ENCODE measurements around the gene RASAL1.

The RASAL1 gene

DNA sequence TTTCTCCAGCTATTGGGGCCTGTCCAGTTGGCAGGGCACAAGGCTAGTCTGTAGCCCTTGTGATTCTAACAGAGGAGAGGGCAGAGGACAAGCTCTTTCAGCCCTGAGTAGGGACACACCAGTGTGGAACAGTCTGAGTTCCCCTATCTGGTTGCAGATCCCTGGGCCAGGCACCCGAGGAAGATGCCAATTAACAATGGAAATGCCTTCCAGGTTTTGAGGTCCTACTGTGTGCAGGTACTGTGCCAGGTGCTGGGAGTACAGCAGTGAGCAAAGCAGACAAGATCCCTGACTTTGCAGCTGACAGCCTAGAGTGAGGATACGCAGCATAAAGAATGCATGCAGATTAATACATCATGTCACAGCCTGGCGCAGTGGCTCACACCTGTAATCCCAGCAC is 62.0 kb downstream of the RASAL1 start:
- no peaks in the 10 kb centered on the region for H3K9me3 ChIP-seq (replicated peaks; ENCODE audit: low read length)
- H3K4me1 ChIP-seq (ENCODE audit: control insufficient read depth, insufficient read depth, low read length), result peaks cover 4% of the 10 kb centered on the region
- H3K9ac ChIP-seq (ENCODE audit: low read depth, low read length), result no peak overlapping the region
- no peak overlapping the region for H3K4me3 ChIP-seq (ENCODE audit: low read length)
- peaks cover 47% of the 10 kb centered on the region for H3K27me3 ChIP-seq (ENCODE audit: control insufficient read depth, insufficient read depth, low read length)
- no peak overlapping the region for H3K4me2 ChIP-seq (ENCODE audit: low read length)
- no peaks in the 10 kb centered on the region for H3K36me3 ChIP-seq (ENCODE audit: insufficient read depth, low read length)

DNA sequence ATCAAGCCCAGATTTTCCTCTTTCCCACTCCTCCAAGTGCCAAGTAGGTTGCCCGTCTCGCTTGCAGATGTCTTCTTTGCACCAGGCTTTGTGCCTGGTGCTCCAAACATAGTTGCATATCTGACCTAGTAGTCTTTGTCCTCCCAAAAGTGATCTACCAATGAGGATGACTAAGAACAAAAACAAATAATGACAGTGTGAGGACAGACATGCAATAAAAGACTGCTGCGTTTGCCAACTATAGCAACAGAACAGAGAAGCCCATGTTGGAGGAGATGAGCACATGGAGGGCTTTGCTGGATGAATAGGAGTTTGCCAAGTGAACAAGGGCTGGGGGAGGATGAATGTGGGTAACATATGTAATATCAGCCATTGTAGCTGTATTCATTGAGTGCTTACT is 63.4 kb downstream of the RASAL1 start:
- Histone ChIP-seq H3K9ac (ENCODE audit: low read depth, low read length) (no peak overlapping the region), H3K4me3 (ENCODE audit: low read length) (no peak overlapping the region), H3K27me3 (ENCODE audit: control insufficient read depth, insufficient read depth, low read length) (peaks cover 42% of the 10 kb centered on the region), H3K4me1 (ENCODE audit: control insufficient read depth, insufficient read depth, low read length) (peaks cover 4% of the 10 kb centered on the region), H3K4me2 (ENCODE audit: low read length) (no peak overlapping the region), H3K36me3 (ENCODE audit: insufficient read depth, low read length) (no peaks in the 10 kb centered on the region), H3K9me3 (replicated peaks; ENCODE audit: low read length) (no peaks in the 10 kb centered on the region)

DNA sequence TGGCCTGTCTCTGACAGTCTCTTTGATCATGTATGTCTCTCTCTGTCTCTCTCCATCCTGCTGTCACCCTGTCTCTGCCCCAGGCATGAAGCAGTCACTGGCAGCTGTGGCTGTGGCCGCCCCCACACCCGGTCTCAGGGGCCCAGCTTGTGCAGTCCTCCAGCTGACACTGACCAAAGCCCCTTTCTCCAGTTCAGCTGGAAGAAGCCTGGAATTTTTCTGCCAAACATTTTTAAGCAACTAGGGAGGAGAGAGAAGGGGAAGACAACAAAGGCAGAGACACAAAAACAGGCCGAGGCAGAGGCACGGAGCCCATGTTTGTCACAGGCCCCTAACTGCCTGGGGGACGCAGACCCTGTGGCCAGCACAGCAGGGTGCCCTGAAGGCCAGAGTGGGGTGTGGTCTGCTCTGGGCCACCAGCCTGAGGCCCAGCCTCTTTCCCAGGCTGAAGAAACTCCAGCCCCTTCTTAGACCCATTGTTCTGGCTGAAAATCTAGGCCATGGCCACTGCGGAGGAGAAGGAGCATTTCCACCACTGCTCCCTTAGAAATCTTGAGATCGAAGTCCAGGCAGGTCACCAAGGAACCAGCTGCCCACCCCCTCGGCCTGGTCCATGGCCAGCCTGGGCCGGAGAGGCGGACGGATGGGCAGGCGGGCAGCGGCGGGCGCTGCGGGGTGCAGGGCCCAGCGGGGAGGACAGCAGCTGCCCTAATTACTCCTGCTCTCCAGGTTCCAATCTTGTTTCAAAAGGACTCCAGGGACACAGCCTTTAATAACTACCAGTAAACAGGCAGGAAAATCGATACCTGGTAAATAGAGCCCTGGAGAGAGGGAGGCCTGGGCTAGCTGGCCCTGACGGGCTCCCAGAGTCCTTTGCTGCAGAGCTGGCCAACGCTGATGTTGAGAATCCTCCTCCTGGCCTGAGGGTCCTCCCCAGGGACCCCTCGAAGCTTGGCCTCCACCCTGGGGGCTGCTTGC is 64.1 kb downstream of the RASAL1 start:
- Histone ChIP-seq H3K4me3 (ENCODE audit: low read length) (no peak overlapping the region), H3K4me1 (ENCODE audit: control insufficient read depth, insufficient read depth, low read length) (peaks cover 4% of the 10 kb centered on the region), H3K9me3 (replicated peaks; ENCODE audit: low read length) (no peaks in the 10 kb centered on the region), H3K9ac (ENCODE audit: low read depth, low read length) (no peak overlapping the region), H3K4me2 (ENCODE audit: low read length) (no peak overlapping the region), H3K27me3 (ENCODE audit: control insufficient read depth, insufficient read depth, low read length) (peaks cover 44% of the 10 kb centered on the region), H3K36me3 (ENCODE audit: insufficient read depth, low read length) (no peaks in the 10 kb centered on the region)

DNA sequence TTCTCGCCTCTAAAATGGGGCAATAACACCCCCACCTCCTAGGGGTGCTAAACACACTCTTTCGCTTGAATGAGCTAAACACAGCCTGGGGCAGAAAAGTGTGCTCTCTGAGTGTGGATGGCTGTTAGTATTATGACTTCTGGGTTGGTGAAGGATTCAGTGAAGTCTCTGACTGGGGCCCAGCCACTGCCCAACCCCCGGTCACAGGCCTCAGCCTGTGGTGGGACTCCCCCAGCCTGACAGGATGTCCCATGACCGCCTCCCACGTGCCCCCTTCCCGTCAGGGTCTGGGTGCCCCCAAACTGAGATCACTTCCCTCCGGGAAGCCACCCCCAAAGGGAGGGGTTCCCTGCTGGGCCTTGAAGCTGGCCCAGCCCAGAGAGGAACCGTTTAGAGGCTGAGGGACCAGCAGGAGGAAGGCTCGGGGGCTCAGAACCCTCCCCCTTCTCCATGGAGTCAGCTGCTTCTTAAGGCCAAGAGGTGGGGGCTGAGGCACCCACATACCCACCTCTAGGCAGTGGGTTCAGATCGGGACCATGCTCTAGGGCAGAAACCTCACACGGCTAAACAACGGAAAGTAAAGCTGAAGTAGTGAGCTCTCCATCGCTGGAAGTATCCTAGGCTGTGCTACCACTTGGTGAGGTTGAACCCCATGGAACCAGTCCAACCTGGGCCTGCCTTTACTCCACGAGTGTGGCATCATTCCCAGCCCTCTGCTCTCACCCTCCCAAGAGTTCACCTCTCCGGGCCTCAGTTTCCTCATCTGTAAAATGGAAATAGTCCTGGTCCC is 65.2 kb downstream of the RASAL1 start:
- no peak overlapping the region for H3K4me2 ChIP-seq (ENCODE audit: low read length)
- peaks cover 4% of the 10 kb centered on the region for H3K4me1 ChIP-seq (ENCODE audit: control insufficient read depth, insufficient read depth, low read length)
- H3K9ac ChIP-seq (ENCODE audit: low read depth, low read length), result no peak overlapping the region
- no peak overlapping the region for H3K4me3 ChIP-seq (ENCODE audit: low read length)
- no peaks in the 10 kb centered on the region for H3K9me3 ChIP-seq (replicated peaks; ENCODE audit: low read length)
- H3K36me3 ChIP-seq (ENCODE audit: insufficient read depth, low read length), result no peaks in the 10 kb centered on the region
- H3K27me3 ChIP-seq (ENCODE audit: control insufficient read depth, insufficient read depth, low read length), result peaks cover 44% of the 10 kb centered on the region

DNA sequence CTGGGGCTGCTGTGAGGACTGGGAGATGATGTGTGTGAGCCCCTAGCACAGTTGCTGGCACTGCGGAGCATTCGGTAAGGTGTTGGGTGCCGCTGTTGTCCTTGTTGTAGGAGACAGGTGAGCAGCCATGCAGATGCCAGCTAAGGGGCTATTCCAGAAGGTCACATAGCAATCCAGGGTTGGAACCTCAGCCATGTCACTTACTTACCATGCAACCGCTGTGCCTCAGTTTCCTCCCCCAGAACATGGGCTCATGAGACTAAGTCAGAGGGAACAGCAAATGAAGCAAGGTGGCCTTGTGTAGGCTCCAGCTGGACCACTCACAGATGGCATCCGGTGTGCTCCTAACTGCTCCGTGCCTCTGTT is 65.8 kb downstream of the RASAL1 start:
- Histone ChIP-seq H3K4me1 (ENCODE audit: control insufficient read depth, insufficient read depth, low read length) (peaks cover 4% of the 10 kb centered on the region), H3K4me3 (ENCODE audit: low read length) (no peak overlapping the region), H3K36me3 (ENCODE audit: insufficient read depth, low read length) (no peaks in the 10 kb centered on the region), H3K9ac (ENCODE audit: low read depth, low read length) (no peak overlapping the region), H3K4me2 (ENCODE audit: low read length) (no peak overlapping the region), H3K9me3 (replicated peaks; ENCODE audit: low read length) (no peaks in the 10 kb centered on the region), H3K27me3 (ENCODE audit: control insufficient read depth, insufficient read depth, low read length) (peaks cover 47% of the 10 kb centered on the region)

DNA sequence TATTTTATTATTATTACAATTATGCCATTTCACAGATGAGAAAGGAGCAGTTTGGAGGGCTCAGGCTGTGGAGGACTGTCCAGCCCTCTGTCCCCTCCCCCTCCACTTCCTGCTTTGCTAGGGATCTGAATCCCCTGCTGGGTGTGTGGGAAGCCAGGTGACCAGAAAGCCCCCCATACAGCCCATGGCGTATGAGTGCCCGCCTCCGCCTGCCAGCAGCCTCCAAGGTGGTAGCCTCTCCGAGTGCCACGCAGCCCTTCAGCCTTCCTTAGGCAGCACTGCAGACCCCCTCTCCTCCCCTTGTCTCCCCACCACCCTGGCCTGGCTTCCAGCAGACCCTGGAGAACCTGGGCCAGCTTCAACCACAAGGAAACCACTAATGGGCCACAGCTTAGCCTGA is 66.4 kb downstream of the RASAL1 start:
- Histone ChIP-seq H3K9ac (ENCODE audit: low read depth, low read length) (no peak overlapping the region), H3K4me1 (ENCODE audit: control insufficient read depth, insufficient read depth, low read length) (peaks cover 4% of the 10 kb centered on the region), H3K4me2 (ENCODE audit: low read length) (no peak overlapping the region), H3K9me3 (replicated peaks; ENCODE audit: low read length) (no peaks in the 10 kb centered on the region), H3K4me3 (ENCODE audit: low read length) (no peak overlapping the region), H3K36me3 (ENCODE audit: insufficient read depth, low read length) (no peaks in the 10 kb centered on the region), H3K27me3 (ENCODE audit: control insufficient read depth, insufficient read depth, low read length) (peaks cover 48% of the 10 kb centered on the region)

DNA sequence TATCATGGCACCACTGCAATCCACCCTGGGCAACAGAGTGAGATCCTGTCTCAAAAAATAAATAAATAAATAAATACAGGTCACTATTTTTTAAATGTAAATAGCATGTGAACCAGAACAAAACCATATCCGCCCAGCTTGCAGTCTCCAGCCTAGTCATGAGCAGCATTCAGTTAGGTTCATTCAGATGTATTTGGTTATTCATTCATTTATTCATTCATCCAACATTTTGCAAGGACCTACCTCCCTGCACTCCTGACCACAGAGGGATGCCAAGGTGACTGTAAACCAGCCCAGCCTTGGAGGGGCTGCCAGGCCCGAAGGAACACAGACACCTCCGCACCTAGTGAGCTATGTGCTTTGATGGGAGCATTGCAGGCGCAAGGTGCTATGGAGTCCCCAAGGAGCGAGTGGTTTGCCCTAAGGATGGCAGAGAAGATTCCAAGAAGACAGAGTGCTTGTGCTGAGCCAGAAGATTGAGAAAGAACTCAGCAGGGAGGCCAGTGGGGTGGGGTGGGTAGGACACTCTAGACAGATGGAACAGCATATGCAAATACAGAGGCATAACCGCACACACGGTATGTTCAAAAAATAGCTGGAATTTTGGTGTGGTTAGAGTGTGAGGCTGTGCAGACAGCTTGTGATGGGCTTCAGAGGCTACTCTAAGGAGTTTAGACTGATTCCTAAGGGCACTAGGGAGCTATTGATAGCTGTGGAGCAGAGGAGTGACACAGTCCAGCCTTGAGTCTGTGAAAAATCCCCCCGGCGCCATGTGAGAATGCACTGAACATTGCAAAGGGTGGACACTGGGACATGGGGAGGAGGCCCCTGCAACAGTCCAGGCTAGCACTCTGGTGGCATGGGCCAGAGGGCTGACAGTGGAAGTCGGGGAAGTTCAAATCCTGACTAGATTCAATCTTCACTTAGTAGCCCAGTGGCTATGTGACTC is 67.3 kb downstream of the RASAL1 start:
- Histone ChIP-seq H3K9ac (ENCODE audit: low read depth, low read length) (no peak overlapping the region), H3K36me3 (ENCODE audit: insufficient read depth, low read length) (no peaks in the 10 kb centered on the region), H3K4me3 (ENCODE audit: low read length) (no peak overlapping the region), H3K9me3 (replicated peaks; ENCODE audit: low read length) (no peaks in the 10 kb centered on the region), H3K27me3 (ENCODE audit: control insufficient read depth, insufficient read depth, low read length) (peaks cover 52% of the 10 kb centered on the region), H3K4me1 (ENCODE audit: control insufficient read depth, insufficient read depth, low read length) (peaks cover 4% of the 10 kb centered on the region), H3K4me2 (ENCODE audit: low read length) (no peak overlapping the region)

DNA sequence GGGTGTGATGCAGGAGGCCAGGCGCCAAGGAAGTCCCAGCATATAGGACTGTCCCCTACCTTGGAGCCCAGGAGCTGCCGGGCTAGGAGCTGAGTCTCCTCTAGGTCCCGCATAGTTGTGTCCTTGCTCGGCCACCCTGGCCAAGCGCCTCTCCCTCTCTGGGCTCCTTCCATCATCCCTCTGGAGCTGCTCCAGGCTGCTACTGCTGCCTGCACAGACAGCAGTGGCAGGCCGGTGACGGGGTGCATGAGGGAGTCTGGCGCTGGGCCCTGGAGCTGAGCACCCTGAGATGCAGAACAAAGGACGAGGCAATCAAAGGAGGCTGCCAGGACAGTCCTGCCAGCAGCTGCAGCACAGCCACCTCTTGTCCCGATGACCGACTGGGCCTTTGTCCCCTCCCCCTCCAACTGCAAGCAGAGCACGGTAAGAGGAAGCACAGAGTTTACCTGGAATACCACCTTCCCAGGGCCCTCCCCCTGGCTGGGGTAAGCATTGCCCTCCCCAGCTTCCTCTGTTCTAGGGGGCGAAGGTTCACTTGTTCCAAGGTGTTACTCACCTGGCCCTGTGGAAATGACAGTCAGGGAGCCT is 68.7 kb downstream of the RASAL1 start:
- peaks cover 2% of the 10 kb centered on the region for H3K4me1 ChIP-seq (ENCODE audit: control insufficient read depth, insufficient read depth, low read length)
- no peaks in the 10 kb centered on the region for H3K36me3 ChIP-seq (ENCODE audit: insufficient read depth, low read length)
- H3K4me3 ChIP-seq (ENCODE audit: low read length), result no peak overlapping the region
- no peak overlapping the region for H3K4me2 ChIP-seq (ENCODE audit: low read length)
- H3K27me3 ChIP-seq (ENCODE audit: control insufficient read depth, insufficient read depth, low read length), result peaks cover 57% of the 10 kb centered on the region
- no peaks in the 10 kb centered on the region for H3K9me3 ChIP-seq (replicated peaks; ENCODE audit: low read length)
- no peak overlapping the region for H3K9ac ChIP-seq (ENCODE audit: low read depth, low read length)

DNA sequence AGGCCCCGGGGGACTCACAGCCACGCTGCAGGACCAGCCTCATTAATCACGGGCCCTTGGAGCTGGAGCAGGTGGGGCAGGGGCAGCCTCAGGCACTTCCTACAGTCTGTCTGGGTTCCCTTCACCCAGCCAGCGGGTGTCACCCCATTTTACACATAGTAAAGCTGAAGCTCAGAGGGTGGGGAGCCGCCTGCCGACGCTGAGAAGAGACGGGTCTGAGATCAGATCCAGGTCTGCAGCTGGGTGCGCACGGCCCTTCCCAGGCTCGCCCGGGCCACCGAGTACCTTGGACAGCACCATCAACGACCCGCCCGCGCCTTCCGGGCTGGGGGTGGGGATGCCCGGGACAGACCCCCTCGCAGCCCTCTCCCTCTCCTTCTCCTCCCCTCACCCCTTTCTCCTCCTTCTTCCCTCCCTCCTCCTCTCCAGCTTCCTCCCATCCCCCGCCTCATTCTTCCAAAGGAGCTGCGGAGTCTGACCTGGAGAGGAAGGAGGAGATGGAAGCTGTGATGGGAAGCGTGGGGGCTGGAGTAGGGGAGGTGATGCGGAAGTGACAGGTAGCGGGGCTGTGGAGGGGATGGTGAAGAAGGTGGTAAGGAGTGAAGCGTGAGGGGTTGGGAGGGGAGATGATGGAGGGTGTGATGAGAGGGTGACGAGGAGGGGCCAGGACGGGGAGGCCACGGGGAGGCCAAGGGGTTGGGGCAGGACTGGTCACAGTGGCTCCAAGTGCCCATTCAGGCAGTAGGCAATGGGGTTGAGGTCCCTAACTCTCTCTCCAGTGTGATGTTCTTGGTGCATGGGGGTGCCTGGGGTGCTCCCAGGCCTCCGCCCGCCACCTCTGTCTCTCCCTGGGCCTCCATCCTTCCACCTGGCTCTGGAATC is 70.2 kb downstream of the RASAL1 start:
- Histone ChIP-seq H3K27me3 (ENCODE audit: control insufficient read depth, insufficient read depth, low read length) (peaks cover 53% of the 10 kb centered on the region), H3K4me2 (ENCODE audit: low read length) (no peak overlapping the region), H3K9ac (ENCODE audit: low read depth, low read length) (no peak overlapping the region), H3K4me3 (ENCODE audit: low read length) (no peak overlapping the region), H3K9me3 (replicated peaks; ENCODE audit: low read length) (no peaks in the 10 kb centered on the region), H3K36me3 (ENCODE audit: insufficient read depth, low read length) (no peaks in the 10 kb centered on the region), H3K4me1 (ENCODE audit: control insufficient read depth, insufficient read depth, low read length) (no peaks in the 10 kb centered on the region)

DNA sequence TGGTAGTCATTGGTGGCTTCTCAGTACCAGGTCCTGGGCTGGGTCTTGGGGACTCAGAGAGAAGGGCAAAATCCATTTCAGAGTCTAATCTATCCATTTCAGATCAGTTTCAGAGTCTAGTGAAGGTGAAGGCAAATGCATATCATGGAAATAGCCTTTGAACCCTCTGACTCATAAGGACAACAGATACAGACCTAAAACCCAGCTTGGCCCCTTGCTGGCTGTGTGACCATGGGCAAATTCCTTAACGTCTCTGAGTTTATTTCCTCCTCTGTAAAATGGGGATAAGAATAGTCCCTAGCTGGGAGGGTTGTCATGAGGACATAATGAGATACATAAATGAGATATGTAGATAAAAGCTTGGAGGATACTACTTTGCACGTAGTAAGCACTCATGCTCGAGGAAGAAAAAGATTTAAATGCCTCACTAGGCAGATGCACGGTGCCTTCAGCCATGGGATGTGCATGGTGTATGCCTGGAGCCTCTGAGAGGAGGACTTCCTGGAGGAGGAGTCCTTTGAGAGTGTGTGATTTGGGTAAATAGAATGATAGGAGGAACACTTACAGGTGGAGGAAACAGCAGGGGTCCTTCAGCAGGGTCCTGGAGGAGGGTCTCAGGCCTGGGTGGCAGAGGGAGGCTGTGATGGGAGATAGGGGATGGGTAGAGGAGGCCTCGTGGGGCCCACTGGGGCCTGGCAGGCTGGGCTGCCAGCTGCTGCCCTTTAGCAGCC is 71.0 kb downstream of the RASAL1 start:
- Histone ChIP-seq H3K4me2 (ENCODE audit: low read length) (no peak overlapping the region), H3K4me1 (ENCODE audit: control insufficient read depth, insufficient read depth, low read length) (no peaks in the 10 kb centered on the region), H3K9me3 (replicated peaks; ENCODE audit: low read length) (no peaks in the 10 kb centered on the region), H3K36me3 (ENCODE audit: insufficient read depth, low read length) (no peaks in the 10 kb centered on the region), H3K9ac (ENCODE audit: low read depth, low read length) (no peak overlapping the region), H3K27me3 (ENCODE audit: control insufficient read depth, insufficient read depth, low read length) (peaks cover 59% of the 10 kb centered on the region), H3K4me3 (ENCODE audit: low read length) (no peak overlapping the region)
